ENCODE results near the gene SSH2.

SSH2 gene

DNA sequence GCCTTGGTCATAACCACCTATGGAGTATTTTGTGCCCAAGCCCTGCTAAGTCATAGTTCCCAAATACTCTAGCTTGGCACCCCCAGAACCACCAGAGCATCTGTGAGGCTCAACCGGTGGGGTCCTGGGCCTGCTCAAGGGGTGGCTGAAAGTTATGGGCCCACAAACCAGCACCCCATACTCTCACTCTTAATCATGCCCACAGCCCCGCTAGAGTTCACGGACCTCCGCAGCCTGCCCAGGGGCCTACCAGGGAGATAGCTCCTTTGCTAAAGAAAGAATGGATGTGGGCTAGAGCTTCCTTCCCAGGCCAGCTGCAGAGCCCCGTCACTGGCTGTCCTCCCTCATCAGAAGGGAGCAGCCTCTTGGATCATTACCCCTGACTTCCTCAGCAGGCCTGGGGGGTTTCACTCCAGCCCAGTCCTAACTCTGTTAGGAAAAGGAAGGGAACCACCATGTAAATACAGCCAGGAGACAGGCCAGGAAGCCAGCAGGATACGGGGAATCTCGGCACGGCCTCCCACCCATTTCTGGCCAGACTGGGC is 341.9 kb downstream of the SSH2 start:
- H3K27ac ChIP-seq, result peak overlapping the region; percentile 58
- TF ChIP-seq, protein P1, sequence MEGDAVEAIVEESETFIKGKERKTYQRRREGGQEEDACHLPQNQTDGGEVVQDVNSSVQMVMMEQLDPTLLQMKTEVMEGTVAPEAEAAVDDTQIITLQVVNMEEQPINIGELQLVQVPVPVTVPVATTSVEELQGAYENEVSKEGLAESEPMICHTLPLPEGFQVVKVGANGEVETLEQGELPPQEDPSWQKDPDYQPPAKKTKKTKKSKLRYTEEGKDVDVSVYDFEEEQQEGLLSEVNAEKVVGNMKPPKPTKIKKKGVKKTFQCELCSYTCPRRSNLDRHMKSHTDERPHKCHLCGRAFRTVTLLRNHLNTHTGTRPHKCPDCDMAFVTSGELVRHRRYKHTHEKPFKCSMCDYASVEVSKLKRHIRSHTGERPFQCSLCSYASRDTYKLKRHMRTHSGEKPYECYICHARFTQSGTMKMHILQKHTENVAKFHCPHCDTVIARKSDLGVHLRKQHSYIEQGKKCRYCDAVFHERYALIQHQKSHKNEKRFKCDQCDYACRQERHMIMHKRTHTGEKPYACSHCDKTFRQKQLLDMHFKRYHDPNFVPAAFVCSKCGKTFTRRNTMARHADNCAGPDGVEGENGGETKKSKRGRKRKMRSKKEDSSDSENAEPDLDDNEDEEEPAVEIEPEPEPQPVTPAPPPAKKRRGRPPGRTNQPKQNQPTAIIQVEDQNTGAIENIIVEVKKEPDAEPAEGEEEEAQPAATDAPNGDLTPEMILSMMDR (IDR thresholded peaks at IDR 0.05), result no peak

DNA sequence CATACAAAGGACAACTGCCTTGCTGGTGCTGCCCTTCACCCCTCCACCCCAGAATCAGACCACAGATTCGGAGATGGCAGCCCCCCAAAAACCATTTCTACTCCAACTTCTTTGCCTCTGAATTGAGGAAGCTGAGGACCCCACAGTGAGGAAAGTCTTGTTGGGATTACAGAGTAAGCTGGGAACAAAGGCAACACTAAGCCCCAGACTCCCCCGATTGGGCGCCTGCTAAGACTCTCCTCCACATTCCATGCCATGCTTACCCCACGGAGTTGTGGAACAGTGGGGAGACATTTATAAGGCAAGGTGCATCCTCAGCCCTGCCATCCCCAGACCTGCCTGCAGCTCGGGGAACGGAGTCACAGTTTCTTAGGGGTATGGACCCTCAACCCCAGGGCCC is 342.4 kb downstream of the SSH2 start:
- Histone ChIP-seq H3K4me3 (ENCODE audit: low read depth, low read length) (no peak overlapping the region), H3K4me2 (ENCODE audit: low read length) (peak overlapping the region; percentile 85), H3K9me3 (ENCODE audit: control insufficient read depth, low read length) (no peaks in the 10 kb centered on the region), H3K79me2 (peaks cover 35% of the 10 kb centered on the region), H2AFZ (no peak overlapping the region), H3K27me3 (ENCODE audit: control insufficient read depth, insufficient read depth, low read length) (no peaks in the 10 kb centered on the region), H3K9ac (no peak overlapping the region), H3K4me1 (peaks cover 25% of the 10 kb centered on the region), H3K27ac (peak overlapping the region; percentile 58), H3K36me3 (ENCODE audit: control insufficient read depth, insufficient read depth, low read length) (no peaks in the 10 kb centered on the region)
- TF ChIP-seq, protein P1 (IDR thresholded peaks at IDR 0.05), result no peak

More for the DNA sequence above, 341.9 kb downstream of the SSH2 start:
- Histone ChIP-seq H3K79me2 (peaks cover 35% of the 10 kb centered on the region), H2AFZ (peak overlapping the region; percentile 67), H3K36me3 (ENCODE audit: control insufficient read depth, insufficient read depth, low read length) (no peaks in the 10 kb centered on the region), H3K4me2 (ENCODE audit: low read length) (peak overlapping the region; percentile 85), H3K9ac (peak overlapping the region; percentile 49), H3K4me1 (peaks cover 27% of the 10 kb centered on the region), H3K9me3 (ENCODE audit: control insufficient read depth, low read length) (no peaks in the 10 kb centered on the region), H3K27me3 (ENCODE audit: control insufficient read depth, insufficient read depth, low read length) (no peaks in the 10 kb centered on the region), H3K4me3 (ENCODE audit: low read depth, low read length) (peak overlapping the region; percentile 81)

DNA sequence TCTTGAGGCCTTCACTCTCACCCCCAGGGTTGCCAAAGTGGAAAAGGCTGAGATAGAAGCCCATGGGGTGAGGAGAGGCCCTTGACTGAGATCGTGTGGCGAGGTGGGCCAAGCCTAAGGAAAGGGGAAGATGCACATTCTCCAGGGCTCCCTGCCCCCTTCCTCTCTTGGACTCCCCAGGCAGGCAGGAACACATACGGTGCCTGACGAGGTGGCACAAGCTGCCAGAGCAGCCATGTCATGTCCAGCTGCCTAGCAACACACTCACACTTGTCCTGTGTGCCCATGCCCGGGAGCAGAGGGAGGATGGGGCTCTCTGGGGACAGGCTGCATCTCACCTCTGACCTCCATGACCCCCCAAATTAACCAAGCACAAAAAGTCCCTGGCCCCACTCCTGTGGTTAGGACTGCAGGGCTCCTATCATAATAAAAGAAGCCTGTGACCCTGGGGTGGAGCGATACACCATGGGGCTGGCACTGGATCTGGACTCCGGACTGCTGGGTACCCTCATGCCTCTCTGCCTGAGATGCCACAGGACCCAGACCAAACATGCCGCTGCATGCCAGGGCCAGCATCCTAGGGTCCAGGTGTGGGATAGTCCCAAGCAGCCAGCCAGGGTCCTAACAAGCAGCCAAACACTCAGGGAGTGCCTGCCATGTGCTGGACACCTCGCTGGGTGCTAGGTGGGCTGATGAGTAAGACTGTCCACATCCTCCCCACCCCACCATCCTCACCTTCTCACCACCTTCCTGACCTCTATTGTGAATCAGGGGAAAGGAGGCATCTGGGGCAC is 343.2 kb downstream of the SSH2 start:
- TF ChIP-seq, protein P1 (IDR thresholded peaks at IDR 0.05), result no peak
- Histone ChIP-seq H3K9ac (no peak overlapping the region), H3K4me3 (ENCODE audit: low read depth, low read length) (no peak overlapping the region), H3K4me1 (peaks cover 19% of the 10 kb centered on the region), H3K27ac (peak overlapping the region; percentile 20), H3K79me2 (peaks cover 35% of the 10 kb centered on the region), H3K4me2 (ENCODE audit: low read length) (no peak overlapping the region), H3K36me3 (ENCODE audit: control insufficient read depth, insufficient read depth, low read length) (no peaks in the 10 kb centered on the region), H3K27me3 (ENCODE audit: control insufficient read depth, insufficient read depth, low read length) (no peaks in the 10 kb centered on the region), H3K9me3 (ENCODE audit: control insufficient read depth, low read length) (no peaks in the 10 kb centered on the region), H2AFZ (no peak overlapping the region)

DNA sequence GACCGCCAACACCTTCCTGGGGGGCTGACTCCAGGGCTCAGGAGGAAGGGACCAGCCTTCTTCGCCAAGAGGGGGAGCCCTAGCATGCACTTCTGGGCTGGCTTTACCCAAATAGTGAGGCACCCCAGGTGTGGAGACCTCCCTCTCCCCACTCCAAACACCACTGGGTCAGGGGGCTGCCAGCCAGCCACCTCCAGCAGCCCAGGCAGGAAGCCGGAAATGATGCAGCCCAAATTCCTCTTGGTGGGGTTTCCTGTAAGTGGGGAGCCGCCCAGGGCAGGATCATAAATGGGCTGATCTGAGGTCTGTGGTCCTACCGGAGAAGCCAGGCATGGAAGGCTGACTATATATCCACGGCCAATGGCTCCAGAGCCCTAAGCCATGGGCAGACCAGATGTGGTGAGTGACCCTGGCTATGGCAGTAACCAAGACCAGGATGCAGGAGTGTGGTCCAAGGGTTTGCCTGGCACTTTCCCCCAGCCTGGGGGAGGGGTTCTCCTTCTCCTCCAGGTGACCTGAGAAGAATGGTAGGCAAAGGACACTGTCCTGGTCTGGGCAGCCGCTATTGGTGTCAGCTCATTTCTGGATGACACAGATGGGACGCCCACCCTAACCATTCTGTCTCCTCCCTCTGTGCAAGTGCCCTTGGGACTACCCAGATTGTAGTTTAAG is 344.8 kb downstream of the SSH2 start:
- TF ChIP-seq, protein P1 (IDR thresholded peaks at IDR 0.05), result no peak
- no peaks in the 10 kb centered on the region for H3K36me3 ChIP-seq (ENCODE audit: control insufficient read depth, insufficient read depth, low read length)
- H2AFZ ChIP-seq, result no peak overlapping the region
- no peaks in the 10 kb centered on the region for H3K9me3 ChIP-seq (ENCODE audit: control insufficient read depth, low read length)
- H3K4me3 ChIP-seq (ENCODE audit: low read depth, low read length), result peak overlapping the region; percentile 25
- no peak overlapping the region for H3K9ac ChIP-seq
- H3K27me3 ChIP-seq (ENCODE audit: control insufficient read depth, insufficient read depth, low read length), result no peaks in the 10 kb centered on the region
- H3K4me2 ChIP-seq (ENCODE audit: low read length), result no peak overlapping the region
- H3K79me2 ChIP-seq, result peaks cover 35% of the 10 kb centered on the region
- peak overlapping the region; percentile 65 for H3K27ac ChIP-seq
- peaks cover 11% of the 10 kb centered on the region for H3K4me1 ChIP-seq

Data from parathyroid adenoma (tissue), 2 donors.